ENCODE results near the gene ATP1A3.

The ATP1A3 gene

GRCh38 chr19:41981724-41982123 is 12.3 kb downstream of the ATP1A3 start:
- no peak overlapping the region for H3K4me3 ChIP-seq (ENCODE audit: low read depth, low read length)
- H3K27ac ChIP-seq = no peak overlapping the region
- in situ Hi-C loops (cut with HindIII; ENCODE audit: low pct_ligation_motif_present, low sequenced_read_pairs) = no loop called here
- no peak for DNase-seq
- TF ChIP-seq, protein P1, sequence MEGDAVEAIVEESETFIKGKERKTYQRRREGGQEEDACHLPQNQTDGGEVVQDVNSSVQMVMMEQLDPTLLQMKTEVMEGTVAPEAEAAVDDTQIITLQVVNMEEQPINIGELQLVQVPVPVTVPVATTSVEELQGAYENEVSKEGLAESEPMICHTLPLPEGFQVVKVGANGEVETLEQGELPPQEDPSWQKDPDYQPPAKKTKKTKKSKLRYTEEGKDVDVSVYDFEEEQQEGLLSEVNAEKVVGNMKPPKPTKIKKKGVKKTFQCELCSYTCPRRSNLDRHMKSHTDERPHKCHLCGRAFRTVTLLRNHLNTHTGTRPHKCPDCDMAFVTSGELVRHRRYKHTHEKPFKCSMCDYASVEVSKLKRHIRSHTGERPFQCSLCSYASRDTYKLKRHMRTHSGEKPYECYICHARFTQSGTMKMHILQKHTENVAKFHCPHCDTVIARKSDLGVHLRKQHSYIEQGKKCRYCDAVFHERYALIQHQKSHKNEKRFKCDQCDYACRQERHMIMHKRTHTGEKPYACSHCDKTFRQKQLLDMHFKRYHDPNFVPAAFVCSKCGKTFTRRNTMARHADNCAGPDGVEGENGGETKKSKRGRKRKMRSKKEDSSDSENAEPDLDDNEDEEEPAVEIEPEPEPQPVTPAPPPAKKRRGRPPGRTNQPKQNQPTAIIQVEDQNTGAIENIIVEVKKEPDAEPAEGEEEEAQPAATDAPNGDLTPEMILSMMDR (IDR thresholded peaks at IDR 0.05; ENCODE audit: low read depth, low read length, missing control alignments) = no peak
- no peaks in the 10 kb centered on the region for H3K36me3 ChIP-seq (replicated peaks)
- no peaks in the 10 kb centered on the region for H3K27me3 ChIP-seq (replicated peaks)

- H3K36me3 ChIP-seq (replicated peaks) = no peaks in the 10 kb centered on the region
- no peak for DNase-seq
- TF ChIP-seq, protein P1 (IDR thresholded peaks at IDR 0.05; ENCODE audit: low read depth, low read length, missing control alignments) = no peak
- in situ Hi-C loops (cut with HindIII; ENCODE audit: low pct_ligation_motif_present, low sequenced_read_pairs) = no loop called here
- H3K27ac ChIP-seq = no peak overlapping the region
- H3K4me3 ChIP-seq (ENCODE audit: low read depth, low read length) = no peak overlapping the region
- no peaks in the 10 kb centered on the region for H3K27me3 ChIP-seq (replicated peaks)
Observed at GRCh38 chr19:41978470-41978869, 15.6 kb downstream of the ATP1A3 start.

- Histone ChIP-seq H3K27me3 (replicated peaks) (no peaks in the 10 kb centered on the region), H3K27ac (no peak overlapping the region), H3K4me3 (ENCODE audit: low read depth, low read length) (no peak overlapping the region), H3K36me3 (replicated peaks) (no peaks in the 10 kb centered on the region)
- in situ Hi-C loops (cut with HindIII; ENCODE audit: low pct_ligation_motif_present, low sequenced_read_pairs) = no loop called here
- no peak for DNase-seq
- TF ChIP-seq, protein P1 (IDR thresholded peaks at IDR 0.05; ENCODE audit: low read depth, low read length, missing control alignments) = no peak
Observed at GRCh38 chr19:41977916-41978315, 16.1 kb downstream of the ATP1A3 start.

DNA sequence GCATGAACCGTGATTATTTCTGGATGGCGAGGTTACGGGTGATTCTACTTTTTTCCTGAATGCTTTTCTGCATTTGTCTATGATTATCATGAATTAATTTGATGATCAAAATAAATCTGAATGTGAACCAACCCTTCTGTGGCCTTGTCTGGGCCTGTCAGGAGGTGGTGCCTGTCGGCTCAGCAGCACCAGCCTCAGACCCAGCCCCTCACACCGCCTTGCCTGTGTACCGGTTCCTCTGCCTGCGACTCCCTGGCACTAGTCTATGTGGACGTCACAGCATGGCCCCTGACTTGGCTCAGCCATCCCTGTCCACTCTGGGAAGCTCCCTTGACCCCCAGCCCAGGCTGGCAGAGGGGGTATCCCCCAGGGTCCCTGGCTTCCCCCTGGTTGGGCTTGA is 19.4 kb downstream of the ATP1A3 start:
- DNase-seq = no peak
- Histone ChIP-seq H3K4me3 (ENCODE audit: low read depth, low read length) (no peak overlapping the region), H3K27ac (no peak overlapping the region), H3K27me3 (replicated peaks) (no peaks in the 10 kb centered on the region), H3K36me3 (replicated peaks) (no peaks in the 10 kb centered on the region)
- TF ChIP-seq, protein P1 (IDR thresholded peaks at IDR 0.05; ENCODE audit: low read depth, low read length, missing control alignments) = no peak
- in situ Hi-C loops (cut with HindIII; ENCODE audit: low pct_ligation_motif_present, low sequenced_read_pairs) = no loop called here

- H3K36me3 ChIP-seq (replicated peaks) = no peaks in the 10 kb centered on the region
- H3K4me3 ChIP-seq (ENCODE audit: low read depth, low read length) = no peak overlapping the region
- in situ Hi-C loops (cut with HindIII; ENCODE audit: low pct_ligation_motif_present, low sequenced_read_pairs) = no loop called here
- H3K27me3 ChIP-seq (replicated peaks) = no peaks in the 10 kb centered on the region
- TF ChIP-seq, protein P1 (IDR thresholded peaks at IDR 0.05; ENCODE audit: low read depth, low read length, missing control alignments) = no peak
- no peak for DNase-seq
- no peak overlapping the region for H3K27ac ChIP-seq
Observed at GRCh38 chr19:41971363-41971762, 22.7 kb downstream of the ATP1A3 start.

- TF ChIP-seq, protein P1 (IDR thresholded peaks at IDR 0.05; ENCODE audit: low read depth, low read length, missing control alignments) = no peak
- no peak for DNase-seq
- H3K27ac ChIP-seq = no peak overlapping the region
- in situ Hi-C loops (cut with HindIII; ENCODE audit: low pct_ligation_motif_present, low sequenced_read_pairs) = no loop called here
- H3K36me3 ChIP-seq (replicated peaks) = no peaks in the 10 kb centered on the region
- H3K27me3 ChIP-seq (replicated peaks) = peaks cover 2% of the 10 kb centered on the region
- H3K4me3 ChIP-seq (ENCODE audit: low read depth, low read length) = no peak overlapping the region
Observed at GRCh38 chr19:41969772-41970458, 24.1 kb downstream of the ATP1A3 start.
